ENCODE data around the gene RTP5. TPM values are rescaled to one million over a fixed set of nuclear protein-coding genes. Genes with fewer than 3 reads are reported as not detected.
A peak's percentile ranks its signal among the peaks of the same experiment; 100 is the strongest.

RTP5 gene
- total RNA-seq, 3 donors from 2014 or later: not detected

- Histone ChIP-seq H3K4me1 (ENCODE audit: low read depth) (peaks cover 6% of the 10 kb centered on the region), H3K4me3 (no peak overlapping the region), H3K36me3 (ENCODE audit: low read depth) (no peaks in the 10 kb centered on the region), H3K9me3 (no peaks in the 10 kb centered on the region)
- intact Hi-C loops (cut with DNase I, micrococcal nuclease): no loop called here
- DNase-seq (peak in 2 of 3 donors; percentile 39 to 50), ATAC-seq (no peak)
- no peak for TF ChIP-seq CTCF (IDR thresholded peaks at IDR 0.05)
These were observed 26.0 kb upstream of the RTP5 start for GRCh38 chr2:241843321-241844065.

- H3K4me3 ChIP-seq: no peak overlapping the region
- no peak for TF ChIP-seq CTCF (IDR thresholded peaks at IDR 0.05)
- intact Hi-C loops (cut with DNase I, micrococcal nuclease): no loop called here
- ATAC-seq (peak; percentile 97), DNase-seq (peak; percentile 79 to 86 (median 84))
- no peaks in the 10 kb centered on the region for H3K36me3 ChIP-seq (ENCODE audit: low read depth)
- no peaks in the 10 kb centered on the region for H3K9me3 ChIP-seq
- peaks cover 6% of the 10 kb centered on the region for H3K4me1 ChIP-seq (ENCODE audit: low read depth)
These were observed 25.3 kb upstream of the RTP5 start for GRCh38 chr2:241844066-241844728.

- no peak for ATAC-seq
- intact Hi-C loops (cut with DNase I, micrococcal nuclease): no loop called here
- peaks cover 6% of the 10 kb centered on the region for H3K4me1 ChIP-seq (ENCODE audit: low read depth)
- no peaks in the 10 kb centered on the region for H3K9me3 ChIP-seq
- no peak for TF ChIP-seq CTCF (IDR thresholded peaks at IDR 0.05)
- no peak overlapping the region for H3K4me3 ChIP-seq
- no peaks in the 10 kb centered on the region for H3K36me3 ChIP-seq (ENCODE audit: low read depth)
- peak in 1 of 3 donors; percentile 32 for DNase-seq
These were observed 24.5 kb upstream of the RTP5 start for GRCh38 chr2:241844831-241845578.

- DNase-seq: peak in 1 of 3 donors; percentile 21
These were observed 23.1 kb upstream of the RTP5 start for GRCh38 chr2:241846406-241846805.

More at GRCh38 chr2:241846406-241846805, 23.1 kb upstream of the RTP5 start:
- Histone ChIP-seq H3K9me3 (no peaks in the 10 kb centered on the region), H3K36me3 (ENCODE audit: low read depth) (no peaks in the 10 kb centered on the region), H3K4me1 (ENCODE audit: low read depth) (peaks cover 6% of the 10 kb centered on the region), H3K4me3 (no peak overlapping the region)
- no peak for ATAC-seq
- intact Hi-C loops (cut with DNase I, micrococcal nuclease): no loop called here
- no peak for TF ChIP-seq CTCF (IDR thresholded peaks at IDR 0.05)

Data from mucosa of descending colon (tissue), 3 donors.